SK-N-SH treated with all-trans-retinoic acid at 6 μM for 48 hours (cell line): ENCODE measurements around the gene KLHL6.

Source experiments
- ATAC-seq: fragments of 200-7000 bp; cut with Tn5 transposase; 3 replicates; pipeline ENCODE4 v1.9.1; 2020; ENCODE audit warnings: mild to moderate bottlenecking, moderate library complexity
- BACH2 ChIP-seq: fragments of 250-450 bp; sonication (Bioruptor Pico); IDR thresholded peaks from 2 replicates; pipeline ENCODE4 v1.9.0; 2021; ENCODE audit warnings: mild to moderate bottlenecking, borderline replicate concordance
- CSDC2 ChIP-seq: fragments of 250-450 bp; sonication (Bioruptor Pico); IDR thresholded peaks from 2 replicates; pipeline ENCODE4 v1.5.0; 2020; ENCODE audit warnings: mild to moderate bottlenecking, moderate library complexity
- ESRRG ChIP-seq: fragments of 250-450 bp; sonication (Bioruptor Pico); IDR thresholded peaks from 2 replicates; pipeline ENCODE4 v1.6.1; 2021; ENCODE audit warnings: mild to moderate bottlenecking
- GLIS3 ChIP-seq: fragments of 250-450 bp; sonication (Bioruptor Pico); IDR thresholded peaks from 2 replicates; pipeline ENCODE4 v1.5.0; 2020; ENCODE audit warnings: mild to moderate bottlenecking, moderate library complexity
- ISL1 ChIP-seq: fragments of 250-450 bp; sonication (Bioruptor Pico); IDR thresholded peaks from 2 replicates; pipeline ENCODE4 v2.1.2; 2022; ENCODE audit warnings: mild to moderate bottlenecking, moderate library complexity
- PPARA ChIP-seq: fragments of 250-450 bp; sonication (Bioruptor Pico); IDR thresholded peaks from 2 replicates; pipeline ENCODE4 v1.5.0; 2020; ENCODE audit warnings: mild to moderate bottlenecking, borderline replicate concordance
- RARB ChIP-seq: fragments of 250-450 bp; sonication (Bioruptor Pico); IDR thresholded peaks from 2 replicates; pipeline ENCODE4 v1.8.0; 2021; ENCODE audit warnings: mild to moderate bottlenecking, moderate library complexity
- TCF4 ChIP-seq: fragments of 250-450 bp; sonication (Bioruptor Pico); IDR thresholded peaks from 2 replicates; pipeline ENCODE4 v1.8.0; 2021; ENCODE audit warnings: mild to moderate bottlenecking, moderate library complexity, borderline replicate concordance
- TOX ChIP-seq: fragments of 250-450 bp; sonication (Bioruptor Pico); IDR thresholded peaks from 2 replicates; pipeline ENCODE4 v1.8.0; 2021; ENCODE audit warnings: mild to moderate bottlenecking, moderate library complexity, borderline replicate concordance
- ZC3H10 ChIP-seq: fragments of 250-450 bp; sonication (Bioruptor Pico); IDR thresholded peaks from 2 replicates; pipeline ENCODE4 v1.5.1; 2021; ENCODE audit warnings: mild to moderate bottlenecking, moderate library complexity
- ZFP3 ChIP-seq: fragments of 250-450 bp; sonication (Bioruptor Pico); IDR thresholded peaks from 2 replicates; pipeline ENCODE4 v1.5.0; 2020; ENCODE audit warnings: mild to moderate bottlenecking, moderate library complexity
- ZFP30 ChIP-seq: fragments of 450-650 bp; formaldehyde crosslinking; IDR thresholded peaks from 2 replicates; pipeline ENCODE4 v1.5.0; 2022; ENCODE audit warnings: mild to moderate bottlenecking, moderate library complexity
- ZNF565 ChIP-seq: fragments of 450-650 bp; formaldehyde crosslinking; conservative IDR thresholded peaks from 2 replicates; pipeline ENCODE4 v1.5.0; 2020; ENCODE audit warnings: low read depth, mild to moderate bottlenecking, moderate library complexity
- ZNF70 ChIP-seq: fragments of 450-650 bp; formaldehyde crosslinking; IDR thresholded peaks from 2 replicates; pipeline ENCODE4 v1.5.0; 2020; ENCODE audit warnings: mild to moderate bottlenecking, moderate library complexity
- ZNF8 ChIP-seq: fragments of 450-650 bp; formaldehyde crosslinking; IDR thresholded peaks from 2 replicates; pipeline ENCODE4 v1.5.0; 2020; ENCODE audit warnings: mild to moderate bottlenecking, moderate library complexity
- TF ChIP-seq, protein P1 (sequence below): fragments of 250-450 bp; sonication (Bioruptor Pico); IDR thresholded peaks from 2 replicates; pipeline ENCODE4 v1.8.0; 2021; ENCODE audit warnings: low read depth, mild to moderate bottlenecking, moderate library complexity, borderline replicate concordance
- TF ChIP-seq, protein P2 (sequence below): fragments of 250-450 bp; sonication (Bioruptor Pico); IDR thresholded peaks from 2 replicates; pipeline ENCODE4 v1.8.0; 2020; ENCODE audit warnings: mild to moderate bottlenecking, moderate library complexity, borderline replicate concordance
- TF ChIP-seq, protein P3 (sequence below): fragments of 250-450 bp; sonication (Bioruptor Pico); IDR thresholded peaks from 2 replicates; pipeline ENCODE4 v1.5.0; 2020; ENCODE audit warnings: mild to moderate bottlenecking, moderate library complexity

Gene KLHL6

GRCh38 chr3:183539811-183540210, 15.7 kb downstream of the KLHL6 start (continued):
- TF ChIP-seq ZC3H10 (CRISPR knock-in tag) (no peak), ZNF565 (CRISPR knock-in tag) (no peak), GLIS3 (CRISPR knock-in tag) (no peak), TOX (CRISPR knock-in tag) (no peak)

DNA sequence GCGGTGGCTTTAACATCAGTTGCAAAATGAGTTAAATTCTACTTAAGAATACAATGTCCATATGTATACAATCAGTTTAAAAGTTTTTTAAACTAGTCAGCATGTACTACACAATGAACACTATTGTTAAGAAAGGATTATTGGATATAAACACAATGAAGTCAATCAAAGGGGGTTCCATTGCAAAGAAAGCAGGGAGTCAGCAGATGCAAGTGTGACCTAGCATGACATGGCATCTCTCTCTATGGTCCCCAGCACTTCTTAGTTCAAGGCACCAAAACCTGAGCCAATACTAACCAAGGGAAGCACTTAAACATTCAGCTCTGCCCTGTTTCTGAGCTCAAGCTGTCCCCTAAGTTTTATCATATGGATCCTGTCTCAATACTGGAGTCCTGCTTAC, 17.0 kb downstream of the KLHL6 start:
- ATAC-seq = no peak
- TF ChIP-seq CSDC2 = no peak
- no peak for TF ChIP-seq ISL1 (CRISPR knock-in tag)
- no peak for TF ChIP-seq ZFP30
- TF ChIP-seq GLIS3 (CRISPR knock-in tag) = no peak
- TF ChIP-seq BACH2 (CRISPR knock-in tag) = no peak
- no peak for TF ChIP-seq ZC3H10 (CRISPR knock-in tag)
- TF ChIP-seq RARB = no peak

GRCh38 chr3:183537295-183537730, 18.2 kb downstream of the KLHL6 start:
- ATAC-seq = no peak
- TF ChIP-seq, protein P1, sequence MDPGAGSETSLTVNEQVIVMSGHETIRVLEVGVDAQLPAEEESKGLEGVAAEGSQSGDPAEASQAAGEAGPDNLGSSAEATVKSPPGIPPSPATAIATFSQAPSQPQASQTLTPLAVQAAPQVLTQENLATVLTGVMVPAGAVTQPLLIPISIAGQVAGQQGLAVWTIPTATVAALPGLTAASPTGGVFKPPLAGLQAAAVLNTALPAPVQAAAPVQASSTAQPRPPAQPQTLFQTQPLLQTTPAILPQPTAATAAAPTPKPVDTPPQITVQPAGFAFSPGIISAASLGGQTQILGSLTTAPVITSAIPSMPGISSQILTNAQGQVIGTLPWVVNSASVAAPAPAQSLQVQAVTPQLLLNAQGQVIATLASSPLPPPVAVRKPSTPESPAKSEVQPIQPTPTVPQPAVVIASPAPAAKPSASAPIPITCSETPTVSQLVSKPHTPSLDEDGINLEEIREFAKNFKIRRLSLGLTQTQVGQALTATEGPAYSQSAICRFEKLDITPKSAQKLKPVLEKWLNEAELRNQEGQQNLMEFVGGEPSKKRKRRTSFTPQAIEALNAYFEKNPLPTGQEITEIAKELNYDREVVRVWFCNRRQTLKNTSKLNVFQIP (CRISPR knock-in tag) = no peak
- TF ChIP-seq, protein P2, sequence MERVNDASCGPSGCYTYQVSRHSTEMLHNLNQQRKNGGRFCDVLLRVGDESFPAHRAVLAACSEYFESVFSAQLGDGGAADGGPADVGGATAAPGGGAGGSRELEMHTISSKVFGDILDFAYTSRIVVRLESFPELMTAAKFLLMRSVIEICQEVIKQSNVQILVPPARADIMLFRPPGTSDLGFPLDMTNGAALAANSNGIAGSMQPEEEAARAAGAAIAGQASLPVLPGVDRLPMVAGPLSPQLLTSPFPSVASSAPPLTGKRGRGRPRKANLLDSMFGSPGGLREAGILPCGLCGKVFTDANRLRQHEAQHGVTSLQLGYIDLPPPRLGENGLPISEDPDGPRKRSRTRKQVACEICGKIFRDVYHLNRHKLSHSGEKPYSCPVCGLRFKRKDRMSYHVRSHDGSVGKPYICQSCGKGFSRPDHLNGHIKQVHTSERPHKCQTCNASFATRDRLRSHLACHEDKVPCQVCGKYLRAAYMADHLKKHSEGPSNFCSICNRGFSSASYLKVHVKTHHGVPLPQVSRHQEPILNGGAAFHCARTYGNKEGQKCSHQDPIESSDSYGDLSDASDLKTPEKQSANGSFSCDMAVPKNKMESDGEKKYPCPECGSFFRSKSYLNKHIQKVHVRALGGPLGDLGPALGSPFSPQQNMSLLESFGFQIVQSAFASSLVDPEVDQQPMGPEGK (CRISPR knock-in tag) = no peak
- no peak for TF ChIP-seq TCF4 (CRISPR knock-in tag)
- no peak for TF ChIP-seq ZFP3 (CRISPR knock-in tag)
- TF ChIP-seq ESRRG (CRISPR knock-in tag) = no peak
- no peak for TF ChIP-seq GLIS3 (CRISPR knock-in tag)
- no peak for TF ChIP-seq ZFP30
- TF ChIP-seq, protein P3, sequence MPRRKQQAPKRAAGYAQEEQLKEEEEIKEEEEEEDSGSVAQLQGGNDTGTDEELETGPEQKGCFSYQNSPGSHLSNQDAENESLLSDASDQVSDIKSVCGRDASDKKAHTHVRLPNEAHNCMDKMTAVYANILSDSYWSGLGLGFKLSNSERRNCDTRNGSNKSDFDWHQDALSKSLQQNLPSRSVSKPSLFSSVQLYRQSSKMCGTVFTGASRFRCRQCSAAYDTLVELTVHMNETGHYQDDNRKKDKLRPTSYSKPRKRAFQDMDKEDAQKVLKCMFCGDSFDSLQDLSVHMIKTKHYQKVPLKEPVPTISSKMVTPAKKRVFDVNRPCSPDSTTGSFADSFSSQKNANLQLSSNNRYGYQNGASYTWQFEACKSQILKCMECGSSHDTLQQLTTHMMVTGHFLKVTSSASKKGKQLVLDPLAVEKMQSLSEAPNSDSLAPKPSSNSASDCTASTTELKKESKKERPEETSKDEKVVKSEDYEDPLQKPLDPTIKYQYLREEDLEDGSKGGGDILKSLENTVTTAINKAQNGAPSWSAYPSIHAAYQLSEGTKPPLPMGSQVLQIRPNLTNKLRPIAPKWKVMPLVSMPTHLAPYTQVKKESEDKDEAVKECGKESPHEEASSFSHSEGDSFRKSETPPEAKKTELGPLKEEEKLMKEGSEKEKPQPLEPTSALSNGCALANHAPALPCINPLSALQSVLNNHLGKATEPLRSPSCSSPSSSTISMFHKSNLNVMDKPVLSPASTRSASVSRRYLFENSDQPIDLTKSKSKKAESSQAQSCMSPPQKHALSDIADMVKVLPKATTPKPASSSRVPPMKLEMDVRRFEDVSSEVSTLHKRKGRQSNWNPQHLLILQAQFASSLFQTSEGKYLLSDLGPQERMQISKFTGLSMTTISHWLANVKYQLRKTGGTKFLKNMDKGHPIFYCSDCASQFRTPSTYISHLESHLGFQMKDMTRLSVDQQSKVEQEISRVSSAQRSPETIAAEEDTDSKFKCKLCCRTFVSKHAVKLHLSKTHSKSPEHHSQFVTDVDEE (CRISPR knock-in tag) = no peak
- TF ChIP-seq TOX (CRISPR knock-in tag) = no peak
- TF ChIP-seq ZNF70 (CRISPR knock-in tag) = no peak

- ATAC-seq = no peak
- TF ChIP-seq ISL1 (CRISPR knock-in tag) (no peak), TCF4 (CRISPR knock-in tag) (no peak), GLIS3 (CRISPR knock-in tag) (no peak)
These were observed 19.1 kb downstream of the KLHL6 start for GRCh38 chr3:183536238-183536880.

GRCh38 chr3:183534249-183534648, 21.3 kb downstream of the KLHL6 start:
- TF ChIP-seq PPARA (no peak), ZNF8 (CRISPR knock-in tag) (no peak), BACH2 (CRISPR knock-in tag) (no peak), ZFP3 (CRISPR knock-in tag) (no peak), CSDC2 (no peak), RARB (no peak)
- TF ChIP-seq, protein P2 (CRISPR knock-in tag) = no peak
- ATAC-seq = no peak
